Fibroblast of skin of right quadriceps (primary cell): ENCODE data around the gene CERS1.
A peak's percentile ranks its signal among the peaks of the same experiment; 100 is the strongest.

Source experiments
- DNase-seq: peaks from one replicate; pipeline ENCODE4 v3.0.0-alpha.2; 2013

Gene CERS1

GRCh38 chr19:18895824-18896341 is at the start of gene CERS1:
Gene CERS1 (minus strand): TSS chr19:18896158. CDS start chr19:18896072, 86 bp downstream.
- no peak for DNase-seq

- DNase-seq, result no peak
Observed at GRCh38 chr19:18945297-18945696, 49.3 kb upstream of the CERS1 start.

GRCh38 chr19:18943465-18943864 is 47.5 kb upstream of the CERS1 start:
- no peak for DNase-seq

GRCh38 chr19:18942692-18943091 is 46.7 kb upstream of the CERS1 start:
- DNase-seq, result no peak

GRCh38 chr19:18941628-18942354 is 45.8 kb upstream of the CERS1 start:
- no peak for DNase-seq

- DNase-seq, result peak; percentile 65
Observed at GRCh38 chr19:18940769-18941627, 45.0 kb upstream of the CERS1 start, which contains the start of gene HOMER3. Gene HOMER3 (minus strand): TSS chr19:18941217. CDS start chr19:18938982, 2,235 bp downstream.

GRCh38 chr19:18939922-18940768 is 44.2 kb upstream of the CERS1 start:
- peak; percentile 54 for DNase-seq

GRCh38 chr19:18939163-18939562 is 43.2 kb upstream of the CERS1 start:
- DNase-seq, result no peak

GRCh38 chr19:18933297-18933696 is 37.3 kb upstream of the CERS1 start:
- DNase-seq, result no peak

GRCh38 chr19:18932216-18932841 is 36.4 kb upstream of the CERS1 start:
- DNase-seq, result peak; percentile 43

- no peak for DNase-seq
Observed at GRCh38 chr19:18931316-18932162, 35.6 kb upstream of the CERS1 start.

- no peak for DNase-seq
Observed at GRCh38 chr19:18929311-18929710, 33.4 kb upstream of the CERS1 start.

GRCh38 chr19:18928018-18928805 is 32.3 kb upstream of the CERS1 start:
- no peak for DNase-seq

- no peak for DNase-seq
Observed at GRCh38 chr19:18924684-18925213, 28.8 kb upstream of the CERS1 start.

- no peak for DNase-seq
Observed at GRCh38 chr19:18922228-18922985, 26.4 kb upstream of the CERS1 start.

- no peak for DNase-seq
Observed at GRCh38 chr19:18921593-18921992, 25.6 kb upstream of the CERS1 start.

- DNase-seq, result no peak
Observed at GRCh38 chr19:18920400-18920799, 24.4 kb upstream of the CERS1 start.

- no peak for DNase-seq
Observed at GRCh38 chr19:18919900-18920214, 23.9 kb upstream of the CERS1 start.

- DNase-seq, result peak; percentile 100
Observed at GRCh38 chr19:18919086-18919899, 23.3 kb upstream of the CERS1 start, which contains the start of the genes COPE and DDX49. Gene COPE (minus strand): TSS chr19:18919387. CDS start chr19:18919348, 39 bp downstream. Gene DDX49 (plus strand): TSS chr19:18919715. CDS start chr19:18919742, 27 bp downstream.
